Small intestine (tissue), 7 donors: ENCODE data around the gene INPP4B. TPM values are rescaled to one million over a fixed set of nuclear protein-coding genes. Genes with fewer than 3 reads are reported as not detected.
A peak's percentile ranks its signal among the peaks of the same experiment; 100 is the strongest.

Source experiments
- DNase-seq, 2 donors: peaks; one replicate each; pipeline versions ENCODE4 v3.0.0 to v3.0.0-alpha.2; 2013
- FAIRE-seq: peaks from 2 replicates; lab custom pipeline; 2012; peaks lifted over from hg19 to GRCh38; lab: Jason Lieb, UNC
- H3K27ac ChIP-seq, 3 donors: one replicate each; pipeline ENCODE4 v1.5.1; 2013; ENCODE audit warnings: low read length in 2 of 3, mild to moderate bottlenecking in 2 of 3, control low read depth in 1 of 3, inconsistent platforms in 1 of 3, low read depth in 1 of 3, moderate library complexity in 1 of 3
- H3K27me3 ChIP-seq, 3 donors: one replicate each; pipeline ENCODE4 v1.6.1; 2013; ENCODE audit warnings: low read length in 3 of 3, inconsistent platforms in 1 of 3; ENCODE audit not compliant: control insufficient read depth in 3 of 3, insufficient read depth in 3 of 3
- H3K36me3 ChIP-seq, 3 donors: one replicate each; pipeline ENCODE4 v1.6.1; 2013; ENCODE audit warnings: low read length in 3 of 3, inconsistent platforms in 1 of 3, low read depth in 1 of 3, mild to moderate bottlenecking in 1 of 3, moderate library complexity in 1 of 3; ENCODE audit not compliant: control insufficient read depth in 3 of 3, insufficient read depth in 2 of 3
- H3K4me1 ChIP-seq, 3 donors: one replicate each; pipeline ENCODE4 v1.6.1; 2013; ENCODE audit warnings: low read length in 2 of 3, inconsistent platforms in 1 of 3, low read depth in 1 of 3, mild to moderate bottlenecking in 1 of 3, moderate library complexity in 1 of 3; ENCODE audit not compliant: control insufficient read depth in 3 of 3, insufficient read depth in 2 of 3
- H3K4me3 ChIP-seq, 3 donors: one replicate each; pipeline ENCODE4 v1.5.1; 2013; ENCODE audit warnings: low read length in 3 of 3, control low read depth in 1 of 3, inconsistent platforms in 1 of 3, low read depth in 1 of 3, mild to moderate bottlenecking in 1 of 3, moderate library complexity in 1 of 3
- H3K9me3 ChIP-seq, 2 donors: one replicate each; pipeline ENCODE4 v1.6.1; 2013; ENCODE audit warnings: low read depth in 1 of 2, low read length in 1 of 2; ENCODE audit not compliant: control insufficient read depth in 2 of 2, insufficient read depth in 1 of 2
- WGBS, 3 donors: extraction: QIAGEN DNeasy Blood & Tissue Kit; methylation state at CpG; one replicate each; pipeline ENCODE4 v1.1.7; 2013; 5-methylcytosine and 5-hydroxymethylcytosine counted together
- polyA plus RNA-seq, 4 donors: library from polyadenylated mRNA; stranded (reverse) in 3 of 4; unstranded in 1 of 4; fragments of 200-250 nt in 3 of 4; fragments of 120-200 nt in 1 of 4; gene quantifications; one replicate each; pipeline versions ENCODE4 v1.2.1 to v1.2.3, GENCODE V29; 2013
- donor health status: healthy with polysubstance abuse.
- donor health status: control.
- donor health status: control.
- donor health status: Bipolar disorder and iron deficiency.
- donor health status: healthy.

Gene INPP4B
- polyA plus RNA-seq, 4 donors, result 2.7 to 6.6 (median 4.2) TPM

GRCh38 chr4:142465526-142465925 lies 380.6 kb downstream of the INPP4B start:
- no peak overlapping the region for H3K27ac ChIP-seq
- H3K36me3 ChIP-seq, result no peaks in the 10 kb centered on the region
- 96 to 100% (median 100%) methylated on average over 1 of the region's 1 CpG for whole genome bisulfite sequencing, 3 donors
- H3K27me3 ChIP-seq, result no peaks in the 10 kb centered on the region
- H3K9me3 ChIP-seq, result no peaks in the 10 kb centered on the region
- peaks cover 0 to 7% (median 4%) of the 10 kb centered on the region in 3 donors for H3K4me1 ChIP-seq
- FAIRE-seq (no peak), DNase-seq (no peak)
- no peak overlapping the region for H3K4me3 ChIP-seq

- Histone ChIP-seq H3K36me3 (no peaks in the 10 kb centered on the region), H3K27me3 (no peaks in the 10 kb centered on the region), H3K4me3 (no peak overlapping the region), H3K4me1 (peaks cover 0 to 7% (median 4%) of the 10 kb centered on the region in 3 donors), H3K9me3 (no peaks in the 10 kb centered on the region), H3K27ac (peak overlapping the region in 1 of 3 donors; percentile 32)
- WGBS, 3 donors, result 20 to 69% (median 33%) methylated on average over 2 of the region's 2 CpGs
- DNase-seq (peak; percentile 57 to 81), FAIRE-seq (no peak)
These were observed 382.9 kb downstream of the INPP4B start for GRCh38 chr4:142463206-142463605.

GRCh38 chr4:142452161-142452855 lies 393.8 kb downstream of the INPP4B start:
- 80 to 91% (median 86%) methylated on average over 6 of the region's 6 CpGs for WGBS, 3 donors

GRCh38 chr4:142449771-142450373 lies 396.2 kb downstream of the INPP4B start:
- H3K27me3 ChIP-seq, result no peaks in the 10 kb centered on the region
- H3K4me1 ChIP-seq, result no peaks in the 10 kb centered on the region
- FAIRE-seq (no peak), DNase-seq (no peak)
- WGBS, 3 donors, result 73 to 89% (median 75%) methylated on average over 2 of the region's 2 CpGs
- no peaks in the 10 kb centered on the region for H3K9me3 ChIP-seq
- no peak overlapping the region for H3K27ac ChIP-seq
- H3K4me3 ChIP-seq, result no peak overlapping the region
- no peaks in the 10 kb centered on the region for H3K36me3 ChIP-seq

More at GRCh38 chr4:142452161-142452855, 393.8 kb downstream of the INPP4B start:
- Histone ChIP-seq H3K27me3 (no peaks in the 10 kb centered on the region), H3K4me3 (no peak overlapping the region), H3K4me1 (no peaks in the 10 kb centered on the region), H3K27ac (no peak overlapping the region), H3K9me3 (no peaks in the 10 kb centered on the region), H3K36me3 (no peaks in the 10 kb centered on the region)
- no peak for DNase-seq
- no peak for FAIRE-seq

GRCh38 chr4:142447009-142447408 lies 399.1 kb downstream of the INPP4B start:
- DNase-seq, result no peak
- no peak for FAIRE-seq
- 73 to 94% (median 91%) methylated on average over 3 of the region's 3 CpGs for WGBS, 3 donors

GRCh38 chr4:142443469-142443868 lies 402.6 kb downstream of the INPP4B start:
- Histone ChIP-seq H3K4me1 (no peaks in the 10 kb centered on the region), H3K4me3 (no peak overlapping the region), H3K36me3 (no peaks in the 10 kb centered on the region), H3K27me3 (no peaks in the 10 kb centered on the region), H3K27ac (no peak overlapping the region), H3K9me3 (no peaks in the 10 kb centered on the region)
- FAIRE-seq (no peak), DNase-seq (no peak)
- WGBS, 3 donors, result 96 to 99% (median 98%) methylated on average over 5 of the region's 5 CpGs

More at GRCh38 chr4:142447009-142447408, 399.1 kb downstream of the INPP4B start:
- no peaks in the 10 kb centered on the region for H3K27me3 ChIP-seq
- no peak overlapping the region for H3K4me3 ChIP-seq
- no peaks in the 10 kb centered on the region for H3K4me1 ChIP-seq
- no peaks in the 10 kb centered on the region for H3K36me3 ChIP-seq
- H3K9me3 ChIP-seq, result no peaks in the 10 kb centered on the region
- no peak overlapping the region for H3K27ac ChIP-seq

GRCh38 chr4:142440093-142440492 lies 406.0 kb downstream of the INPP4B start:
- Histone ChIP-seq H3K36me3 (peaks cover 0 to 6% (median 0%) of the 10 kb centered on the region in 3 donors), H3K9me3 (peaks cover 0 to 5% of the 10 kb centered on the region in 2 donors), H3K27ac (no peak overlapping the region), H3K4me1 (no peaks in the 10 kb centered on the region), H3K27me3 (no peaks in the 10 kb centered on the region), H3K4me3 (no peak overlapping the region)
- WGBS, 3 donors, result 82 to 88% (median 85%) methylated on average over 2 of the region's 2 CpGs
- DNase-seq, result no peak
- no peak for FAIRE-seq

- no peaks in the 10 kb centered on the region for H3K4me1 ChIP-seq
- peaks cover 0 to 8% of the 10 kb centered on the region in 2 donors for H3K9me3 ChIP-seq
- DNase-seq, result peak in 1 of 2 donors; percentile 21
- 80 to 85% (median 84%) methylated on average over 8 of the region's 8 CpGs for WGBS, 3 donors
- no peak overlapping the region for H3K4me3 ChIP-seq
- H3K36me3 ChIP-seq, result peaks cover 0 to 6% (median 0%) of the 10 kb centered on the region in 3 donors
- no peak for FAIRE-seq
- H3K27ac ChIP-seq, result no peak overlapping the region
- H3K27me3 ChIP-seq, result no peaks in the 10 kb centered on the region
These were observed 410.4 kb downstream of the INPP4B start for GRCh38 chr4:142435599-142436235.
